ENCODE measurements around the gene MTMR6. TPM values are rescaled to one million over a fixed set of nuclear protein-coding genes. Genes with fewer than 3 reads are reported as not detected.

MTMR6 gene
- total RNA-seq, 1 donor from 2014 or later = 16.5 TPM

DNA sequence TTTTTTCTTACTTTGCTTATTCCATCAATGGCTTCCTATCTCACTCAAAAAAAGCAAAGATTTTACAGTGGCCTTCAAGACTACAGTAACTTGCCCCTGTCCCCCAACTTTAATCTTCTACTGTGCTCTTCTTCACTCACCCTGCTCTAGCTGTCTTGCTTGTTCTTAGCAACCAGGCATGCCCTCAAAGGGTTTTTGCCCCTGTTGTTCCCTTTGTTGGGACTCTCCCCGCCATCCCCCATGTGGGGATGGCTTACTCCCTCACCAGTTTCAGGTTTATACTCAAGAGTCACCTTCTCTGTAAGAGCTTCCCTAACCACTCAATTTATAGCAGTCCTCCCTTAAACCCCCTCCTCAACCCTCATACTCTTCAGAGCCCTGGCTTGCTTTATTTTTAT lies 5.4 kb downstream of the MTMR6 start:
- DNase-seq (no peak), ATAC-seq (no peak)
- intact Hi-C loops (cut with micrococcal nuclease) = no loop called here

DNA sequence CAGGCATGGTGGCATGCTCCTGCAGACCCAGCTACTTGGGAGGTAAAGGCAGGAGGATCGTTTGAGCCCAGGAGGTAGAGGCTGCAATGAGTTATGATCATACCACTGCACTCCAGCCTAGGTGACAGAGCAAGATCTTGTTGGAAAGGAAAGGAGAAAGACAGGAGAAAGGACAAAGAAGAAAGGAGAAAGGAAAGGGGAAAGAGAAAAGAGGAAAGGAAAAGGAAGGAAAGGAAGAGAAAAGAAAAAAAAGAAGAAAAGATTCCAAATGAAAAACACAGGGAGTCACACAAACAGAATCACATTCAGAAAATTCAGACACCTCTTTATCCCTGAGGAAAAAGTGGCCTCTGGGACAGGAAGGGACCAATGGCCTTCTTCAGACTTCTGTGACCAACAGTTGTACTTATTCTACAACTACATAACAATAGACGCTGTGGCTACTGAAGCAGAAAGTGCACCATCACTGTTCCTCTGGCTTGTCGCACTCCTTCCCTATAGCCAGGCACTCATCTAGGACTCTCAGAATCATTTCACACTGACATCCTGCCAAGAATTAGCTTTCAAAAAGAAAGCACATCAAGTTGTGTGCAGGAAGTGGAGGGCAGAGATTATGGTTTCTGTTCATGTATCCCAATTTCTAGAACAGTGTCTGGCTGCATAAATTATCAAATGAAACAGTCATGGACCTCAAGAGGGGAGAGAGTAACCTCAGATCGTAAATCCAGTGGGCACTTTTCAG lies 5.9 kb downstream of the MTMR6 start:
- no peak for DNase-seq
- peak; percentile 67 for ATAC-seq
- intact Hi-C loops (cut with micrococcal nuclease) = no loop called here

DNA sequence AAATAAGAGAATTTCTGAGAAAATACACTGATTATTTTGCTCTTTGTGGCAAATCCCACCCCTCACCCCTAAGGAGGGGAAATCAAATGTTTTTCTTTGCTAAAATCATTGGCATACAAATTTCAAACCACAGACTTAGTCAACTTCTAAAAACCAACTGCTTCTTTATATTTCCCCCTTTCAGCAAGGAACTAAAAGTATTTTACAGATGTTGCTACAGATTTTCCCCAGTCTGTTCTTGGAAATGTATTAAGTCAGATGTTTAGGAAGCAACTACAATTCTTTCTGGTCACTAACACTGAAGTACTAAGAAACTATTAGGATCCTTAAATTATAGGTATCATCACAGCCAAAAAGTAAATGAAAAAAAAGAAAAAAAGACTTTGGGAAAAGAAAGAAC lies 6.9 kb downstream of the MTMR6 start:
- ATAC-seq (no peak), DNase-seq (no peak)
- intact Hi-C loops (cut with micrococcal nuclease) = no loop called here

DNA sequence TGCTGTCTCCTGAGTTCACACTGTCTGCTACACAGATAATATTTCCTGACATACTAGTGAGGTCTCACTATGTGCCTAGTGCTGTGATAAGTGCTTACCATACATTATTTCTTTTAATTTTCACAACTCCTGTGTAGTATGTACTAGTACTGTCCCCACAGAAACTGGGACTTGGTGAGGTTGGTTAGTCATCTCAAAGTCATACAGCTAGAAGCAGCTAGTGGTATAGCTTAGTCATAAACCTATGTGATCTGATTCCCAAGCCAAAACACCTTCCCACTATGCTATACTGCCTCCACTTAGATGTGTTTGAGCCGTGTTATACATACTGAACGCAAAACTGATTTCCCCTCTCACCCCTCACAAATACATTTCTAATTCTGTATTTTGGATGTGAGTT lies 10.5 kb downstream of the MTMR6 start:
- no peak for DNase-seq
- ATAC-seq = no peak
- intact Hi-C loops (cut with micrococcal nuclease) = no loop called here

DNA sequence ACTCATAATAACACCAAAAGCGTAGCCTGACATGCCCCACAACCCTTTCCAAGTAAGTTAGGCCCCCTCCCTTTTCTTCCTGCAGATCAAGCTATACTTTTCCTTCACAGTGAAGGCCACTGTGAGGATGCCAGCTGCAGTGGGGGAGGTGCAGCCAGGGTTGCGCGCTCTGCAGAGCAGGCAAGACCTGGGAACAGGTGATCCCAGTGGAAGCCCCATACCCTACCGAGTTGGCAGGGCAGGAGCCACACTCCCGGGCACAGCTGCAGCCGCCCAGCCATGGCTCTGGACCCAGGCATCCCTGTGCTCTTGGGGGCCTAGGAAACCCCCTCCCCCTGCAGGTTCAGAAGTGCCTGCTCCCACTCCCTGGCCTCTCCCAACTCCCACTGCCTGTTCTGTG lies 18.7 kb downstream of the MTMR6 start:
- ATAC-seq (no peak), DNase-seq (no peak)
- intact Hi-C loops (cut with micrococcal nuclease) = no loop called here

DNA sequence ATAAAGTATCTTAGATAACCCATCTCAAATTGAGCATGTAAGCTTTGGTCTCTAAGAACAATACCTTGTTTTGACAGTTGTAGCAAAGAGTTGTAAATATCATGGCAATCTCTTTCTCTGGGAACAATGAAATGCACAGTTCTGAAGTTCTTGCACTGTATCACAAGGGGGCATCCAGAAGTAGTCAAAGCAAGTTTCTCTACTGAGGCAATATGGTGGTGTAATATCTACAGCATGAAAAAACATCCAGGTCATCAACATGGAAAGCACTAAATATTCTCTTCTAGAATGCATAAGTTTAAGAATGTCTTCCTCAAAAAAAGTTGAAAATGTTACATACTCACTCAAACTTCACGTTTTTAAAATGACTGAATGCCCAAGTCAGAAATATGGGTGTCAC lies 19.6 kb downstream of the MTMR6 start:
- intact Hi-C loops (cut with micrococcal nuclease) = no loop called here
- no peak for DNase-seq
- no peak for ATAC-seq

DNA sequence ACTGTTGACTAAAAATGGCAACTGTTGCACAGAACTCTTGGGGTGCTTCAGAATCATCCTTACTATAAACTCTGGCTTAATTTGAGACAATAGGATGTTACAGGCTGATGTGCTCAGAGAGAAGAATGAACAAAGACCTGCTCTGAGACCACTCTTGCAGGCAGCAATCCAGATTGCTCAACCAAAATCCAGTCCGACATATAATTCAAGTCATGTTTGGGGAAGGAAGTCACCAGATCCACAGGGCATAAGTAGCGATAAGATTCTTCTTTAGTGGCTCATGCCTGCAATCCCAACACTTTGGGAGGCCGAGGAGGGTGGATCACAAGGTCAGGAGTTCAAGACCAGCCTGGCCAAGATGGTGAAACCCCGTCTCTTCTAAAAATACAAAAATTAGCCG lies 20.6 kb downstream of the MTMR6 start:
- no peak for DNase-seq
- intact Hi-C loops (cut with micrococcal nuclease) = no loop called here
- ATAC-seq = no peak

DNA sequence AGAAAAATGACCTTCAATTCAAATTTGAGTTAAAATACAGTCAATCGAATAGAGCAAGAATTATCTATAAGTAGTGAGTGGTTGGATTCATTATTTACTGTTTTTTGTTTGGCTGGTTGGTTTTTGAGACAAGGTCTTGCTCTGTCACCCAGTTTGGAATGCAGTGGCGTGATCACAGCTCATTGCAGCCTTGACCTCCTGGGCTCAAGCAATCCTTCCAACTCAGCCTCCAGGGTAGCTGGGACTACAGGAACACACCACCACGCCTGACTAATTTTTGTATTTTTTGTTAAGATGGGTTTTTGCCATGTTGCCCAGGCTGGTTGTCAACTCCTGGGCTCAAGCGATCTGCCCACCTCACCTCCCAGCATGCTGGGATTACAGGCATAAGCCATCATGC lies 25.0 kb downstream of the MTMR6 start:
- ATAC-seq (no peak), DNase-seq (no peak)
- intact Hi-C loops (cut with micrococcal nuclease) = no loop called here

DNA sequence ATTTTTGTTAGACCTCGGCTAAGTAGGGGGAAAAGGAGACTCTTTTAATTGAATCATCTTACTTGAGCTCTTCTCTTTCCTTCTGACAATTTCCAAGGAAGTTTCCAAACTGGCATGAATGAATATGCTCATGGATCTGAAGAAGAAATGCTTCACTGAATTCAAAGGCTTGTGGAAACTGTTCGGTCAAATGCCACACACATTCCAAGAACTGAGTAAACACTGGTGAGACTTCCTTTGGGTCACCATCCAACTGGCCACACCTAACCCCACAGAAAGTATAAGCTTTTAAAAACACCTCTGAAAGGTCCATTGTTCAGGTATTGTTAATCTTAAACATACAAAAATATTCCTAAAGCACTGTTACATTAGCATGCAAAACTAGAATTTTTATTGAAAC lies 33.6 kb downstream of the MTMR6 start:
- intact Hi-C loops (cut with micrococcal nuclease) = no loop called here
- no peak for ATAC-seq

DNA sequence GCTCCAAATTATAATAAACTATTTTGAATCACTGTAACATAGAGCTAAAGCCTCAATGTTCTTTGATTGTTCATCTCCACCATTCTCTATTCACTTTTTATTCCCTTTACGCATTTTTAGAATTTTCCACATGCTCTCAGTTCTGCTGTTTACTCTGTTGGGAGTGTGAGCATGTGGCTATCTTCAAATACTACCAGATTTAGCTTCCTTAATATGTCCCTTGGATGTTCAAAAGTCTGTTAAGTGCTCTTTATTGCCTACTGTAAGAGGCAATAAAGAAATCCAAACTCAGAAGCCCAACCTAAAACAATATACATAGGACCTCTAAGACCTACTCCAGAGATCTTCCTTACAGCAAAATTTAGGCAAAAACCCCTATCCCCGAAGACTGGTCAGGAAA lies 34.5 kb downstream of the MTMR6 start:
- no peak for DNase-seq
- intact Hi-C loops (cut with micrococcal nuclease) = no loop called here
- no peak for ATAC-seq

More for the DNA sequence above, 33.6 kb downstream of the MTMR6 start:
- no peak for DNase-seq

DNA sequence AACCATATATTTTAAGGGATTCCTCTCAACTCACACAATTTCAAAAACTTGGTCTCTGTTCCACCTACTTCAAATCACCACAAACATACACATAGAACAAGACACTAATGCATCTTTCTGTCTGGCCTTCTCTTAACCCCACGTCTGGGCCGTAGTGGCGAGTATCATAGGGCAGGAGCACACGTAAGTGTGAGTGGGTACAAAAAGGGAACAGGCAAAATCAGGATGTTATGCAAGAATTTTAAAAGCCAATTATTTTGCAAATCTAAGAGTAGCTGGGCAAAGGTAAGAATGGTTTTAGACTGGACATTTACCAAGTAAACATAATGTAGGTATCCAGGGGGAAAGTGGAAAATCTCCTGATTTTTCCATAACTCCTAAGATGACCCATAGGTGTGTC lies 35.1 kb downstream of the MTMR6 start:
- ATAC-seq = no peak
- intact Hi-C loops (cut with micrococcal nuclease) = no loop called here
- DNase-seq = no peak

DNA sequence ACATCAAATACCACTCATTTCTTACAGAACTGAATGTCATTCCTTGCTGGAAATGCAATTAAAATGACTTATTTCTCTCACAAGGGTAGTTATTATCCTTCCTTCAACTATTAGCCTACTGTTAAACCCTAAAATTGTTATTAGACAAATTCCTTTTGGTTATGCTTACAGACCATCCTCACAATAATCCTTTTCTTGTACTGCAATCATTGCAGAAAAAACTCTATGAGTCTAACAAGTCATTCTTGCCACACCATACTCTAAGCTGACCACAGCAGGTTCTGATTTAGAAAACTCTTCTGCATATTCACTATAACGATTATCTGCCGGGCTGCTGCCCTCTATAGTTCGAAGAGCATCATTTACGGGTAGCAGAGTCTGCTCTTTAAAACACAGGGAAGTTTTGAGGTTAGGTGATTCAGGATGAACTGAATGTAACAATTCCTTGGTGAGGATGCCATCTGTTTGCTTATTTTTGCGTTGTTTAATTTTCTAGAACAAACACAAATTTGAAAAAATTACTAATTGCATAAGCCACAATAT lies 38.2 kb downstream of the MTMR6 start:
- DNase-seq (no peak), ATAC-seq (no peak)
- intact Hi-C loops (cut with micrococcal nuclease) = no loop called here

DNA sequence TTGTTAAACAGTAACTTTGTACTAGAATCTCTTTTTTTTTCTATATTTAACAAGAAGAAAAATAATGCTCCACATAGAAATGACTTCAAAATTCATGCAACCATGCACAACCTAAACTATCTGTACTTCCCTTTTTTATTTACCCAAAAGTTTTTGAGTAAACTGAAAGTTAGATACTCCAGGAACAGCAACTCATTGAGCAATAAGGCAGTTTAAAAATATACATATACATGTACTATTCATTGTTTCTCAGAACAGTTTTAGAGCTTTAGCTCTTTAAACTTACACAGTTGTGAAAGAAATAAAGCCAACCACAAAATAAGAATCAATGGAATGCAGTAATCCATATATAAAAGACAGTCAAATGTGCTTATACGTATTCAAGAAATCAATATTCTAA lies 39.2 kb downstream of the MTMR6 start:
- intact Hi-C loops (cut with micrococcal nuclease) = no loop called here
- no peak for DNase-seq
- ATAC-seq = no peak

DNA sequence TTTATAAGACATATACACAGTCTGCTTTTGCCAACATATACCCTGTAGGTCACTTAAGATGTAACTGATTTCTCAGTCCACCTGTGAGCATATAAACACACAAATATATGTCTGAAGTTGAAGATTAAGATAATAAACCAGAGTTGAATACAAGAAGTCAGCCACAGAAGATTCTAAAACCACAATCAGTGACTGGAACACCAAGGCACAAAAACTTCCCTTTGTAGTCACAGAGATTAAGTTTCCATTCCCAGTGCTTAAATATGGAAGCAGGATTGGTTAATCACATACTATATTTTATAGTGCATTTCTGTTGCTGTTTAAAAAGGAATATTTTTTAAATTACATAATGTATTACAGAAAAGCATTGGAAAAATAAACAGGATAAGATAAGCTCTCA lies 39.9 kb downstream of the MTMR6 start:
- DNase-seq = no peak
- no peak for ATAC-seq
- intact Hi-C loops (cut with micrococcal nuclease) = no loop called here

DNA sequence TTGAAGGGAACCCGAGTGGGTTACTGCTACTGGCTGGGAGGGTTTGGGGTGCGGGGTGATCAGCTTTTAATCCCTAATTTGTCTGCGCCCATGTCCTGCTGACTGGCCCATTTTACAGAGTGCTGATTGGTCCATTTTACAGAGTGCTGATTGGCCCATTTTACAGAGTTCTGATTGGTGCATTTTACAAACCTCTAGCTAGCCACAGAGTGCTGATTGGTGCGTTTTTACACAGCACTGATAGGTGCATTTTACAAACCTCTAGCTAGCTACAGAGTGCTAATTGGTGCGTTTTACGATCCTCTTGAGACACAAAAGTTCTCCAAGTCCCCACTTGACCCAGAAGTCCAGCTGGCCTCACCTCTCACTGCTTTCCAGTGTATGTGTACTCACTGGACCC lies 43.2 kb downstream of the MTMR6 start:
- DNase-seq = no peak
- intact Hi-C loops (cut with micrococcal nuclease) = no loop called here
- no peak for ATAC-seq

DNA sequence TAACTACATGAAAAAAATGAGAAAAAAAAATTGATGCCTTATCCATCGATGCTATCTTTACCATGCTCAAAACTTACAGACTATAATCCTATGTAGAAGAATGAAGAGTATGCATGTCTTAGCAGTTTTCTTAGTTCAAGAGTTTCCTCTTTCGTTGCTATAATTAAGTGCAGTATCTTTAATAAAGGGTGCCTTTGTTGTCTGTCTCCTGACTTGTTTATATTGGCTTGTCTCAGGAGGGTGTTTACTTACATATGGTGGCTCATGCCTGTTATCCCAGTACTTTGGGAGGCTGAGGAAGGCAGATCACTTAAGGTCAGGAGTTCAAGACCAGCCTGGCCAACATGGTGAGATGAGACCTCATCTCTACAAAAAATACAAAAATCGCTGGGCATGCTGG lies 44.3 kb downstream of the MTMR6 start:
- ATAC-seq = no peak
- no peak for DNase-seq
- intact Hi-C loops (cut with micrococcal nuclease) = no loop called here

DNA sequence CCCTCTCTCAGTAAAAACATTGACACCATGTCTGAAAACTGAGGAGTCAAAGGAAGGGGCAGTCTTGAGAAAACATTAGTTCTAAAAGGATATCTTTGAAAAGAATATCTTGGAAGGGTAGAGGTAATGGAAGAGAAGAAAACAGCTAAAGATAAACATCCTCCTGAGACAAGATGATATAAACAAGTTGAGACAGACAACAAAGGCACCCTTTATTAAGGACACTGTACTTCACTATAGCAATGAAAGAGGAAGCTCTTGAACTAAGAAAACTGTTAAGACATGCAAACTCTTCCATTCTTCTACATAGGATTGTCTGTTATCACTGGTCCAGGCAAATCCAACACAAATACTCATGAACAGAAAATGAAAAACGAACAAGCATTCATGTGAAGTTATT lies 46.3 kb downstream of the MTMR6 start:
- intact Hi-C loops (cut with micrococcal nuclease) = no loop called here
- no peak for DNase-seq
- ATAC-seq = no peak

DNA sequence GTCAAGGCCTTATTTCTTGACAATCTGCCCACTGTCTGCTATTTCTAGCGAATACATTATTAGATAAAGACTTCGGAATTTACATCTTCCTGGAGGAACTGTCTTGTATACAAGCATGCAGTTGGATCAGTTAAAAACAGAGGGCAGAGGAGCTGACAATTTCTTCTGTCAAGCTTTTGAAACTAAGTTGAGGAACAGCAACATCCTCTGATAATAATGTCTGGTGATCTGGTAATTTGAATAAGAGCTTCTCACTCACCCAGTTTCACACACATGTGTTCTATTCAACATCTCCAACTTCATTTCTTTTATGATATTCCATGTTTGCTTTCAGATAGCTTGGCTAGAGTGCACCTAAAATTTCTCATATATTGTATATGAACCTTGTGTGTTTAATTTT lies 50.2 kb downstream of the MTMR6 start:
- intact Hi-C loops (cut with micrococcal nuclease) = no loop called here
- ATAC-seq = no peak
- no peak for DNase-seq

DNA sequence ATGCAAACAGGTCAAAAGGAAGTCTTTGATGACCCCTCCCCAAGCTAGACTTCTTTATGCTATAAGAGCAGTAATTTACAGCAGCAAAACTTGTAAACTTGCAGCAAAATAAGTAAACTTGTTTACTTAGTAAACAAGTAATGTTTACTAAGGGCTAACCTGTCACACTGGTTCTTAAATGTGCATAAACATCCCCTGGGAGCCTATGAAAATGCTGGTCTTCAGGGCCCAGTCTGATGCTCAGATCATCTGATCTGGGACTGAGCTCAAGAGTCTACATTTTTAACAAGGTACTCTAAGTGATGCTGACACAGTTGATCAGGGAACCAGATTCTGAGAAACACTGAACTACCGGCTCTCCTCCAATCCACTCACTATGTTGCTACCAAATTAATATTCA lies 53.4 kb downstream of the MTMR6 start:
- intact Hi-C loops (cut with micrococcal nuclease) = no loop called here

DNA sequence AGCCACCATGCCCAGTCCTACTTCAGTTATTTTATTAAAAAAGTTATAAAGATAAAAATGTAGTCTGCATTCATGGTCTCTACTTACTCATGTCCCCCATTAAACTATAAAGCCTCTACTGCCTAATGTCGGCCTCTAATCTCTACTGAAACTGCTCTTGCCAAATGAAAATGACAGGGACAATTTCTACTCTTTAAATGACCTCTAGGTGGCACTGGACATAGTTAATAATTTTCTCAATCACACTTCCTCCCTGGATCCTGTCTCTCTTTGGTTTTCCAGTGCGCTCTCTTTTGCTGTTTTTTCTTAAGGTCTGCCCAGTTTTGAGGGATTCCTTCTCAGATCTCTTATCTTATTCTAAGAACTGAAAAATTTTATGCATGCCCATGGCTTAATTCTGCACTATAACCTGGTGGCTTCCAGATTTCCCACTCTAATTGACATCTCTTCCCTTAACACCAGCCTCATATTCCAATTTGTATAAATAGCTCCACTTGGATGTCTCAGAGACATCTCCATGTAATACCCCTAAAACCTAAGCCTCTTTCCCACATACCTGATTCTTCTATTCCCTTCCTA lies 54.3 kb downstream of the MTMR6 start:
- intact Hi-C loops (cut with micrococcal nuclease) = no loop called here
- DNase-seq (no peak), ATAC-seq (no peak)

More for the DNA sequence above, 53.4 kb downstream of the MTMR6 start:
- DNase-seq = no peak
- ATAC-seq = no peak

DNA sequence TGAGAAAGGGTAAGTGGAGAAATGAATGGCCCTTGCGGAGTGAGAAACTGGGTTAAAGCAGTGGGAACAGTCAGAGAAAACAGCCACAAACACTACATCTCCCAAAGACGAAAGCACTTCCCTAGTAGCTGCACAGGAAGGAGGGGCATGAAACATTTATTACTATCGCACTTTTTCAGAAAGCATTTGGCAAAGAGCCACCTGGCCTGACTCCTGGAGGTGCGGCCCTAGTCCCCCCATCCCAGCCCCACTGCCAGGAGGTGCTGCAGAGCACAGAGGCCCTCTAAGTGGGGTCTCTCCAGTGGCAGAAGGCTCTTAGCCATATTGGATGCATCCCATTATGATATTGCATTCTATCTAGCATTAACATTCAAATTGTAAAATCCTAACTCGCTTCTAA lies 55.8 kb downstream of the MTMR6 start:
- intact Hi-C loops (cut with micrococcal nuclease) = no loop called here
- DNase-seq = no peak
- ATAC-seq = no peak
